ENCODE data around the gene RPS21. TPM values are rescaled to one million over a fixed set of nuclear protein-coding genes. Genes with fewer than 3 reads are reported as not detected.

RPS21 gene
- total RNA-seq, 1 donor from 2014 or later: 661 TPM

DNA sequence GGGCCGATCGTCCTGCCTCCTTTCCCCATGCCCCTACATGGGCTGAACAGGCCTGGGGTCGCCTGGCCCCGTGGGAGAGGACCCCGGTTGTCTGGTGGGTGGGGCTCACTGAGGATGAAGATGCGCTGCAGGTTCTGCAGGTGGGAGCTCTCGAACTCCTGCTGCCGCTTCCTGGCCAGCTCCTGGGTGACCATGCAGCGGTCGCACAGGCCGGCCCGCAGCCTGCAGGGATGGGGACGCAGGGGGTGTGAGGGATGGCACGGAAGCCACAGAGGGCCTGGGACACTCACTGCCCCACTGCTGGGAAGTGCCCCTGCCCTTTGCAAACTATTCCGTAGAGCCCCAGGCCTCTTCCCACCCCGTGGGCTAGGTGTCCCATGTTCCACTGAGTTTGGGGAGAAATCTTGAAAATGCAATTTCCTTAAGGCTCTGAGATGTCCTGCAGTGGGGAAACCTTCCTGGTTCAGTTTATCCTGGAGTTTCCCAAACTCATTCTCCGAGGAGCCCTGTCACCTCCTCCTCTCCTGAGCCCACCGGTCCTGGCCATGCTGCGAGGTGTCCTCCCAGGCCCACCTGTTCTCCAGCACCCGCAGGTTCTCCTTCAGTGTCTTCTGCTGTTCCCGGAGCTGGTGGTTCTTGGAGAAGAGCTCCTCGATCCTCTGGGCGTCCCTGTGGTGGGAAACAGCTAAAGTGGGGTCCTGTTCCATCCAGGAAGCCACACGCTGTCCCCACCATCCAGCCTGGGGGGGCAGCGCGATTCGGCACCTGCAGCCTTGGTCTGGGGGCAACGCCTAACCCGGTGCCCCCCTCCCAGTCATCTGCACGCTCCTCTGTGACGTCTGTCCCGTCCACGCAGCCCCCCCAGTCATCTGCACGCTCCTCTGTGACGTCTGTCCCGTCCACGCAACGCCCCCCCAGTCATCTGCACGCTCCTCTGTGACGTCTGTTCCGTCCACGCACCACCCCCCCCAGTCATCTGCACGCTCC, 30.0 kb downstream of the RPS21 start:
- peaks cover 44% of the 10 kb centered on the region for H3K27me3 ChIP-seq (ENCODE audit: low read depth)
- no peak overlapping the region for H3K27ac ChIP-seq (replicated peaks)
- no peaks in the 10 kb centered on the region for H3K36me3 ChIP-seq
- no peak overlapping the region for H3K4me3 ChIP-seq
- H3K4me1 ChIP-seq: no peaks in the 10 kb centered on the region
- intact Hi-C loops (cut with micrococcal nuclease): no loop called here
- no peaks in the 10 kb centered on the region for H3K9me3 ChIP-seq (replicated peaks)
- DNase-seq: no peak
- TF ChIP-seq, protein P1, sequence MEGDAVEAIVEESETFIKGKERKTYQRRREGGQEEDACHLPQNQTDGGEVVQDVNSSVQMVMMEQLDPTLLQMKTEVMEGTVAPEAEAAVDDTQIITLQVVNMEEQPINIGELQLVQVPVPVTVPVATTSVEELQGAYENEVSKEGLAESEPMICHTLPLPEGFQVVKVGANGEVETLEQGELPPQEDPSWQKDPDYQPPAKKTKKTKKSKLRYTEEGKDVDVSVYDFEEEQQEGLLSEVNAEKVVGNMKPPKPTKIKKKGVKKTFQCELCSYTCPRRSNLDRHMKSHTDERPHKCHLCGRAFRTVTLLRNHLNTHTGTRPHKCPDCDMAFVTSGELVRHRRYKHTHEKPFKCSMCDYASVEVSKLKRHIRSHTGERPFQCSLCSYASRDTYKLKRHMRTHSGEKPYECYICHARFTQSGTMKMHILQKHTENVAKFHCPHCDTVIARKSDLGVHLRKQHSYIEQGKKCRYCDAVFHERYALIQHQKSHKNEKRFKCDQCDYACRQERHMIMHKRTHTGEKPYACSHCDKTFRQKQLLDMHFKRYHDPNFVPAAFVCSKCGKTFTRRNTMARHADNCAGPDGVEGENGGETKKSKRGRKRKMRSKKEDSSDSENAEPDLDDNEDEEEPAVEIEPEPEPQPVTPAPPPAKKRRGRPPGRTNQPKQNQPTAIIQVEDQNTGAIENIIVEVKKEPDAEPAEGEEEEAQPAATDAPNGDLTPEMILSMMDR (IDR thresholded peaks at IDR 0.05; ENCODE audit: borderline replicate concordance): no peak

DNA sequence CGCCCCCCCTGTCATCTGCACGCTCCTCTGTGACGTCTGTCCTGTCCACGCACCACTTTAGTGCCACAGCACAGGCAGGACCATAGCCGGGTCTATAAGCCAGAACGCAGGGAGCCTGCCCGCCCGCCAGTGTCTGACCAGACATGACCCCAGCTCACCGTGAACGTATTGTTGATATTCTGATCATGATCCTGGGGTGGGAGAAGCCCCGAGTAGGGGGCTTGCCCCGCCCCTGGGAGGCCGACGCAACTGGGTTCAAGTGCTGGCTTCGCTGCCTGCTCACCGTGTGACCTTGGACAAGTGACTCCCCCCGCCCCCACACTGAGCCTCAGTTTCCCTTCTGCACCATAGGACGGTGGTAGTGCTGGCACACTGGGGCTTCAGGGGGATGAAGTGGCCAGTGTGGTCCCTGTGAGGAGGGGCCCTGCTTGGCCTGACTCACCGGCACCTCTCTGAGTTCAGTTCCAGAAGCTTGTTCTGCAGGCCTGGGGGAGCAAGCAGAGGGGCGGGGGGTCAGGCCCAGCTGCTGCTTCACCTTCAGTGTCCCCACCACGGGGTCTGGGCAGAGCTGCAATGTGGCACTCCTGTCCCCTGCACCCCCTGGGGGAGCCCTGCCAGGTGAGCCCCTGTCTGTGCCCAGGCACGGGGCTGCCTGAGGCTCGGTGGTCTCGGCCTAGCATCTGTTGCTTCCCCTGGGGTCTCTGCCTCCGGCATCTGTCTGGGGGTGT, 31.2 kb downstream of the RPS21 start:
- Histone ChIP-seq H3K4me1 (no peaks in the 10 kb centered on the region), H3K4me3 (no peak overlapping the region), H3K27me3 (ENCODE audit: low read depth) (peaks cover 49% of the 10 kb centered on the region), H3K36me3 (no peaks in the 10 kb centered on the region), H3K27ac (replicated peaks) (no peak overlapping the region), H3K9me3 (replicated peaks) (no peaks in the 10 kb centered on the region)
- TF ChIP-seq, protein P1 (IDR thresholded peaks at IDR 0.05; ENCODE audit: borderline replicate concordance): no peak
- no peak for DNase-seq
- intact Hi-C loops (cut with micrococcal nuclease): no loop called here

- intact Hi-C loops (cut with micrococcal nuclease): no loop called here
Measured at GRCh38 chr20:62418709-62419487, 32.0 kb downstream of the RPS21 start.

DNA sequence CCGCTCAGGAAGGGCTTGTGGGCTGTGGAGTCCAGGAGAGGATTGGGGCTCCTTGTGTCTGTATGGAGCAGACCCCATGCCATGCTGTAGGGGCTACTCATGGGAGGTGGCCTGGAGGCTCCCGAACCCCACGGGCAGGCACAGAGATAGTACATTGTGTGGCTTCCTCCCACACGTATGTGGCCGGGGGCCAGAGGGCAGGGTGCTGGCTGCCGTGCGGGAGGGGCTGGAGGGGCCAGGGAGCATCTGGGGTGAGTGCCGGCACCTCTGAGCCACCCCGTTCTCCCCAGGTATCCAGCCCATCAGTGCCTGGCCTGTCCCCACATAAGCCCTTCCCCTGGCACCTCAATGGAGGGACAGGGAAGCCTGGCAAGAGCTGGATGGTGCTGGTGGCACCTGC, 32.9 kb downstream of the RPS21 start:
- H3K27ac ChIP-seq (replicated peaks): no peak overlapping the region
- DNase-seq: no peak
- H3K36me3 ChIP-seq: no peaks in the 10 kb centered on the region
- TF ChIP-seq, protein P1 (IDR thresholded peaks at IDR 0.05; ENCODE audit: borderline replicate concordance): no peak
- no peak overlapping the region for H3K4me3 ChIP-seq
- H3K4me1 ChIP-seq: no peaks in the 10 kb centered on the region
- intact Hi-C loops (cut with micrococcal nuclease): no loop called here
- H3K9me3 ChIP-seq (replicated peaks): no peaks in the 10 kb centered on the region
- peaks cover 62% of the 10 kb centered on the region for H3K27me3 ChIP-seq (ENCODE audit: low read depth)

More at GRCh38 chr20:62418709-62419487, 32.0 kb downstream of the RPS21 start:
- Histone ChIP-seq H3K4me3 (no peak overlapping the region), H3K4me1 (no peaks in the 10 kb centered on the region), H3K27ac (replicated peaks) (no peak overlapping the region), H3K27me3 (ENCODE audit: low read depth) (peaks cover 56% of the 10 kb centered on the region), H3K36me3 (no peaks in the 10 kb centered on the region), H3K9me3 (replicated peaks) (no peaks in the 10 kb centered on the region)
- TF ChIP-seq, protein P1 (IDR thresholded peaks at IDR 0.05; ENCODE audit: borderline replicate concordance): no peak
- DNase-seq: no peak
